IMR-90 (cell line): ENCODE data around the gene BCL2L2. TPM values are rescaled to one million over a fixed set of nuclear protein-coding genes. Genes with fewer than 3 reads are reported as not detected.

ENCODE experiments used
- ATAC-seq: fragments of 200-7000 bp; cut with Tn5 transposase; 2 replicates; pipeline ENCODE4 v1.9.1; 2020; ENCODE audit warnings: low read depth, mild to moderate bottlenecking, moderate library complexity
- BruUV-seq: library from RNA; stranded (reverse); fragments of 400-500 nt; replicated peaks from 2 replicates; lab custom pipeline; 2021; lab: Mats Ljungman, UMichigan
- CTCF ChIA-PET: fragments of 300-600 bp; formaldehyde crosslinking; extraction: SDS; loops from one replicate; lab custom pipeline; 2021; ENCODE audit warnings: antibody characterized with exemption; lab: Yijun Ruan, JAX
- POLR2A ChIA-PET: fragments of 300-600 bp; sonication (Branson Sonifier 250); formaldehyde crosslinking; loops from one replicate; lab custom pipeline; 2022; ENCODE audit warnings: antibody characterized with exemption; ENCODE audit not compliant: unreplicated experiment; lab: Charles Lee
- DNase-seq: peaks from one replicate; pipeline ENCODE4 v3.0.0; 2013
- H2AFZ ChIP-seq: replicated peaks from 2 replicates; pipeline ENCODE3; 2013; ENCODE audit warnings: low read length, mild to moderate bottlenecking; ENCODE audit not compliant: poor library complexity
- H2AK5ac ChIP-seq: 2 replicates; pipeline ENCODE4 v1.6.1; 2013; ENCODE audit warnings: low read depth, low read length, inconsistent platforms
- H2AK9ac ChIP-seq: replicated peaks from 2 replicates; pipeline ENCODE3; 2013; ENCODE audit warnings: mild to moderate bottlenecking, low read depth, low read length, moderate library complexity; ENCODE audit not compliant: poor library complexity
- H2BK120ac ChIP-seq: 2 replicates; pipeline ENCODE4 v1.6.1; 2013; ENCODE audit warnings: low read depth, low read length, inconsistent platforms
- H2BK15ac ChIP-seq: 3 replicates; pipeline ENCODE4 v1.6.1; 2013; ENCODE audit warnings: low read depth, low read length, inconsistent platforms
- H2BK20ac ChIP-seq: 2 replicates; pipeline ENCODE4 v1.6.1; 2013; ENCODE audit warnings: low read depth, mild to moderate bottlenecking, inconsistent platforms, low read length, moderate library complexity
- H2BK5ac ChIP-seq: 2 replicates; pipeline ENCODE4 v1.6.1; 2013; ENCODE audit warnings: mild to moderate bottlenecking, low read depth, low read length, inconsistent platforms; ENCODE audit not compliant: poor library complexity, severe bottlenecking
- H3K14ac ChIP-seq: replicated peaks from 2 replicates; pipeline ENCODE4 v1.6.1; 2013; ENCODE audit warnings: low read depth, low read length, inconsistent platforms
- H3K18ac ChIP-seq: 2 replicates; pipeline ENCODE4 v1.6.1; 2013; ENCODE audit warnings: low read depth, low read length, control low read depth
- H3K23ac ChIP-seq: 2 replicates; pipeline ENCODE4 v1.6.1; 2013; ENCODE audit warnings: low read depth, low read length, inconsistent platforms
- H3K27ac ChIP-seq: 2 replicates; pipeline ENCODE4 v1.5.1; 2013; ENCODE audit warnings: mild to moderate bottlenecking, control low read depth, low read length; ENCODE audit not compliant: insufficient read depth
- H3K27me3 ChIP-seq: 2 replicates; pipeline ENCODE4 v1.6.1; 2013; ENCODE audit warnings: low read length; ENCODE audit not compliant: control insufficient read depth, insufficient read depth
- H3K36me3 ChIP-seq: 2 replicates; pipeline ENCODE4 v1.6.1; 2013; ENCODE audit warnings: low read length, mixed read lengths; ENCODE audit not compliant: control insufficient read depth, insufficient read depth
- H3K4ac ChIP-seq: 2 replicates; pipeline ENCODE4 v1.6.1; 2013; ENCODE audit warnings: low read depth, low read length, inconsistent platforms
- H3K4me1 ChIP-seq: 2 replicates; pipeline ENCODE4 v1.6.1; 2013; ENCODE audit warnings: low read length, mixed read lengths; ENCODE audit not compliant: control insufficient read depth, insufficient read depth
- H3K4me2 ChIP-seq: 2 replicates; pipeline ENCODE4 v1.6.1; 2013; ENCODE audit warnings: low read depth, mild to moderate bottlenecking, control low read depth, low read length, moderate library complexity
- H3K4me3 ChIP-seq: 2 replicates; pipeline ENCODE4 v1.5.1; 2013; ENCODE audit warnings: low read depth, mild to moderate bottlenecking, control low read depth, low read length, moderate library complexity; ENCODE audit not compliant: insufficient read depth
- H3K56ac ChIP-seq: 2 replicates; pipeline ENCODE4 v1.6.1; 2013; ENCODE audit warnings: low read length, inconsistent platforms; ENCODE audit not compliant: insufficient read depth; ENCODE audit errors: extremely low read depth
- H3K79me1 ChIP-seq, 2 experiments: 2 replicates each; pipeline ENCODE4 v1.6.1; 2013; ENCODE audit warnings: low read length in 2 of 2, inconsistent platforms in 1 of 2, low read depth in 1 of 2
- H3K9ac ChIP-seq: 2 replicates; pipeline ENCODE4 v1.6.1; 2013; ENCODE audit warnings: low read depth, low read length, control low read depth
- H3K9me1 ChIP-seq: 2 replicates; pipeline ENCODE4 v1.6.1; 2013; ENCODE audit warnings: low read length, inconsistent platforms; ENCODE audit not compliant: insufficient read depth
- H3K9me3 ChIP-seq: 2 replicates; pipeline ENCODE4 v1.6.1; 2013; ENCODE audit warnings: low read length; ENCODE audit not compliant: control insufficient read depth, insufficient read depth
- H4K20me1 ChIP-seq: 2 replicates; pipeline ENCODE4 v1.6.1; 2013; ENCODE audit warnings: low read length, inconsistent platforms; ENCODE audit not compliant: insufficient read depth
- H4K5ac ChIP-seq: 2 replicates; pipeline ENCODE4 v1.6.1; 2013; ENCODE audit warnings: mild to moderate bottlenecking, low read depth, low read length, control low read depth
- H4K8ac ChIP-seq, 2 experiments: 2 replicates each; pipeline ENCODE4 v1.6.1; 2013; ENCODE audit warnings: low read depth in 2 of 2, low read length in 2 of 2, control low read depth in 1 of 2, inconsistent platforms in 1 of 2
- H4K91ac ChIP-seq: 2 replicates; pipeline ENCODE4 v1.6.1; 2013; ENCODE audit warnings: low read depth, low read length, inconsistent platforms; ENCODE audit not compliant: insufficient read depth
- BHLHE40 ChIP-seq: fragments of 150-350 bp; IDR thresholded peaks from 2 replicates; pipeline ENCODE4 v1.6.1; 2016; ENCODE audit warnings: mild to moderate bottlenecking, low read depth, low read length
- CEBPB ChIP-seq: IDR thresholded peaks from 2 replicates; pipeline ENCODE4 v1.6.1; 2012; ENCODE audit warnings: low read depth, low read length, improper control_type of control experiment
- CHD1 ChIP-seq: IDR thresholded peaks from 2 replicates; pipeline ENCODE4 v1.6.1; 2012; ENCODE audit warnings: low read depth, low read length, improper control_type of control experiment
- CTCF ChIP-seq: conservative IDR thresholded peaks from 2 replicates; pipeline ENCODE4 v1.5.1; 2012; ENCODE audit warnings: mild to moderate bottlenecking, low read depth, low read length, improper control_type of control experiment
- FOS ChIP-seq: fragments of 150-350 bp; IDR thresholded peaks from 2 replicates; pipeline ENCODE4 v1.6.1; 2016; ENCODE audit warnings: low read depth, low read length
- MAFK ChIP-seq: IDR thresholded peaks from 2 replicates; pipeline ENCODE4 v1.6.1; 2012; ENCODE audit warnings: low read depth, low read length, improper control_type of control experiment
- MAZ ChIP-seq: IDR thresholded peaks from 2 replicates; pipeline ENCODE4 v1.6.1; 2012; ENCODE audit warnings: low read depth, mild to moderate bottlenecking, low read length, improper control_type of control experiment, moderate library complexity, borderline replicate concordance
- MXI1 ChIP-seq: IDR thresholded peaks from 2 replicates; pipeline ENCODE4 v1.6.1; 2012; ENCODE audit warnings: low read depth, mild to moderate bottlenecking, low read length, moderate library complexity, borderline replicate concordance
- NFE2L2 ChIP-seq: fragments of 150-350 bp; IDR thresholded peaks from 2 replicates; pipeline ENCODE4 v1.6.1; 2016; ENCODE audit warnings: low read depth, mild to moderate bottlenecking, low read length
- POLR2A ChIP-seq: IDR thresholded peaks from 2 replicates; pipeline ENCODE4 v1.6.1; 2012; ENCODE audit warnings: mild to moderate bottlenecking, low read depth, low read length
- RFX5 ChIP-seq: IDR thresholded peaks from 2 replicates; pipeline ENCODE4 v1.8.0; 2012; ENCODE audit warnings: low read depth, mild to moderate bottlenecking, low read length, moderate library complexity
- WGBS, 2 experiments: methylation state at CpG; one replicate each; pipeline versions ENCODE4 v1.1.5 to v1.1.7; 2013; ENCODE audit warnings: missing lambda C conversion rate in 2 of 2; ENCODE audit not compliant: insufficient read length in 1 of 2; ENCODE audit errors: extremely low coverage in 2 of 2; 5-methylcytosine and 5-hydroxymethylcytosine counted together
- dilution Hi-C: fragments of 300-500 bp; cut with HindIII; formaldehyde crosslinking; loops from one replicate; pipeline ENCODE4 v1.14.3; 2018; ENCODE audit warnings: low sequenced_read_pairs; ENCODE audit not compliant: unreplicated experiment
- in situ Hi-C: fragments of 300-500 bp; cut with MboI; formaldehyde crosslinking; loops from 3 replicates; pipeline ENCODE4 v1.14.3; 2019; ENCODE audit warnings: low sequenced_read_pairs, inconsistent platforms, mixed read lengths
- intact Hi-C: fragments of 100-400 bp; cut with micrococcal nuclease; formaldehyde crosslinking; loops from 2 replicates; pipeline ENCODE4 v1.10.0; 2022
- polyA plus RNA-seq, 3 experiments: library from polyadenylated mRNA; depleted of rRNA; stranded (reverse); fragments of >200 nt; gene quantifications; 2 replicates each; pipeline ENCODE4 v1.2.3, GENCODE V29; 2012; ENCODE audit warnings: low replicate concordance in 1 of 3
- total RNA-seq: library from RNA; depleted of rRNA; stranded (reverse); fragments of >200 nt; gene quantifications from 2 replicates; pipeline ENCODE4 v1.2.3, GENCODE V29; 2012
- TF ChIP-seq, protein P1 (sequence below): fragments of 150-350 bp; IDR thresholded peaks from 2 replicates; pipeline ENCODE4 v1.6.1; 2016; ENCODE audit warnings: low read depth, mild to moderate bottlenecking, low read length, moderate library complexity, borderline replicate concordance
- TF ChIP-seq, protein P2 (sequence below): fragments of 150-350 bp; IDR thresholded peaks from 2 replicates; pipeline ENCODE4 v1.6.1; 2017; ENCODE audit warnings: mild to moderate bottlenecking, antibody characterized with exemption, low read length, low read depth

Gene BCL2L2
- total and polyA plus RNA-seq, 2 of the 4 experiments (the other 2 are of a cell fraction), result 14.5 to 40.9 TPM

- peaks cover 7% of the 10 kb centered on the region for H3K4me1 ChIP-seq
- peaks cover 12 to 16% of the 10 kb centered on the region in 2 experiments for H3K79me1 ChIP-seq
- peak within 1 kb of the TSS; percentile 44 for H2BK5ac ChIP-seq
- peak within 1 kb of the TSS; percentile 47; the same call in 1 of the 2 replicates for H3K18ac ChIP-seq
- DNase-seq (peak; percentile 97), ATAC-seq (peak; percentile 98)
- ChIA-PET CTCF (no interaction called here), POLR2A (no interaction called here)
- no peaks in the 10 kb centered on the region; the same call in 1 of the 2 replicates for H3K27me3 ChIP-seq
- peak within 1 kb of the TSS; percentile 73 for H3K56ac ChIP-seq
- H3K9me3 ChIP-seq, result no peaks in the 10 kb centered on the region
- H3K27ac ChIP-seq, result peak within 1 kb of the TSS; percentile 51
- in situ Hi-C loops (no loop called here), dilution Hi-C loops (no loop called here), intact Hi-C loops (loop anchor here (1.0 kb wide), 1 partner anchor 35 kb away; the partner anchor contains the start of gene PABPN1)
- peak within 1 kb of the TSS; percentile 83 for H3K23ac ChIP-seq
- peak within 1 kb of the TSS; percentile 84 for H3K9ac ChIP-seq
- H2BK15ac ChIP-seq, result no peak within 1 kb of the TSS
- no peaks in the 10 kb centered on the region for H3K36me3 ChIP-seq
- peak within 1 kb of the TSS; percentile 72 to 89 for H4K8ac ChIP-seq
- no peaks in the 10 kb centered on the region for H4K20me1 ChIP-seq
- H2BK120ac ChIP-seq, result peak within 1 kb of the TSS; percentile 36
- H2AFZ ChIP-seq, result peak within 1 kb of the TSS; percentile 97
- H4K5ac ChIP-seq, result peak within 1 kb of the TSS; percentile 54
- peaks cover 6% of the 10 kb centered on the region; the same call in 1 of the 2 replicates for H3K9me1 ChIP-seq
- H4K91ac ChIP-seq, result peak within 1 kb of the TSS; percentile 68
- peak; percentile 83 for TF ChIP-seq BHLHE40
- TF ChIP-seq, protein P1, sequence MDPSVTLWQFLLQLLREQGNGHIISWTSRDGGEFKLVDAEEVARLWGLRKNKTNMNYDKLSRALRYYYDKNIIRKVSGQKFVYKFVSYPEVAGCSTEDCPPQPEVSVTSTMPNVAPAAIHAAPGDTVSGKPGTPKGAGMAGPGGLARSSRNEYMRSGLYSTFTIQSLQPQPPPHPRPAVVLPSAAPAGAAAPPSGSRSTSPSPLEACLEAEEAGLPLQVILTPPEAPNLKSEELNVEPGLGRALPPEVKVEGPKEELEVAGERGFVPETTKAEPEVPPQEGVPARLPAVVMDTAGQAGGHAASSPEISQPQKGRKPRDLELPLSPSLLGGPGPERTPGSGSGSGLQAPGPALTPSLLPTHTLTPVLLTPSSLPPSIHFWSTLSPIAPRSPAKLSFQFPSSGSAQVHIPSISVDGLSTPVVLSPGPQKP, result no peak
- TF ChIP-seq NFE2L2, result no peak
- peak; percentile 20; the same call in 1 of the 2 replicates for TF ChIP-seq MXI1
- TF ChIP-seq, protein P2, sequence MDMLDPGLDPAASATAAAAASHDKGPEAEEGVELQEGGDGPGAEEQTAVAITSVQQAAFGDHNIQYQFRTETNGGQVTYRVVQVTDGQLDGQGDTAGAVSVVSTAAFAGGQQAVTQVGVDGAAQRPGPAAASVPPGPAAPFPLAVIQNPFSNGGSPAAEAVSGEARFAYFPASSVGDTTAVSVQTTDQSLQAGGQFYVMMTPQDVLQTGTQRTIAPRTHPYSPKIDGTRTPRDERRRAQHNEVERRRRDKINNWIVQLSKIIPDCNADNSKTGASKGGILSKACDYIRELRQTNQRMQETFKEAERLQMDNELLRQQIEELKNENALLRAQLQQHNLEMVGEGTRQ, result peak; percentile 62
- peak; percentile 28; the same call in 1 of the 2 replicates for TF ChIP-seq POLR2A
- peak; percentile 72; the same call in 1 of the 2 replicates for TF ChIP-seq FOS
- no peak for TF ChIP-seq CEBPB
- TF ChIP-seq RFX5, result no peak
- peak; percentile 76; the same call in 1 of the 2 replicates for TF ChIP-seq MAZ
- TF ChIP-seq CHD1, result no peak
- 0 out of 2 replicates have a peak, but pooled peaks have one; percentile 7 for TF ChIP-seq CTCF
- no peak for TF ChIP-seq MAFK
- peak within 1 kb of the TSS; percentile 83 for H2AK9ac ChIP-seq
- no TSS peak for BruUV-seq
- WGBS, 2 experiments, result 1% methylated on average over 19 of the region's 53 CpGs; no CpG with 5 or more reads in 1 of the 2 experiments
- H3K4me2 ChIP-seq, result peak within 1 kb of the TSS; percentile 99
- peak within 1 kb of the TSS; percentile 95 for H3K4me3 ChIP-seq
- H2BK20ac ChIP-seq, result no peak within 1 kb of the TSS
- peak within 1 kb of the TSS; percentile 61 for H3K4ac ChIP-seq
- peak within 1 kb of the TSS; percentile 79 for H3K14ac ChIP-seq
- H2AK5ac ChIP-seq, result peak within 1 kb of the TSS; percentile 78
Observed at GRCh38 chr14:23286020-23286901, 20.4 kb upstream of the BCL2L2 start, which contains the start of gene HOMEZ. TSS of gene HOMEZ (minus strand) at chr14:23286132. CDS start at chr14:23285952, 180 bp downstream.
